Central memory CD8-positive, alpha-beta T cell (primary cell): Measurements from ENCODE around the gene TTC21A.

ENCODE experiments used
- ATAC-seq: fragments of 150-1000 bp; cut with Tn5 transposase; replicated peaks from 2 replicates; pipeline ENCODE4 v1.10.0; 2022; ENCODE audit warnings: mild to moderate bottlenecking, moderate FRiP score, moderate number of reproducible peaks; ENCODE audit not compliant: poor library complexity, severe bottlenecking; ENCODE audit errors: extremely low read depth
- DNase-seq, 2 donors: peaks; one replicate each; pipeline ENCODE4 v3.0.0; 2021; ENCODE audit warnings: low spot score in 2 of 2
- H3K27ac Mint-ChIP-seq: one replicate; pipeline ENCODE4 v1.8.0; 2022; ENCODE audit warnings: low read depth, mild to moderate bottlenecking, moderate library complexity, mixed read lengths
- H3K27me3 Mint-ChIP-seq: one replicate; pipeline ENCODE4 v1.8.0; 2022; ENCODE audit warnings: mixed read lengths
- H3K36me3 Mint-ChIP-seq: one replicate; pipeline ENCODE4 v1.8.0; 2022; ENCODE audit warnings: mild to moderate bottlenecking, moderate library complexity, mixed read lengths; ENCODE audit not compliant: insufficient read depth
- H3K4me1 Mint-ChIP-seq: one replicate; pipeline ENCODE4 v1.8.0; 2022; ENCODE audit warnings: mixed read lengths
- H3K4me3 Mint-ChIP-seq: one replicate; pipeline ENCODE4 v1.8.0; 2022; ENCODE audit warnings: mild to moderate bottlenecking, moderate library complexity, mixed read lengths
- H3K9me3 Mint-ChIP-seq: one replicate; pipeline ENCODE4 v1.8.0; 2022; ENCODE audit warnings: mixed read lengths

TTC21A gene

DNA sequence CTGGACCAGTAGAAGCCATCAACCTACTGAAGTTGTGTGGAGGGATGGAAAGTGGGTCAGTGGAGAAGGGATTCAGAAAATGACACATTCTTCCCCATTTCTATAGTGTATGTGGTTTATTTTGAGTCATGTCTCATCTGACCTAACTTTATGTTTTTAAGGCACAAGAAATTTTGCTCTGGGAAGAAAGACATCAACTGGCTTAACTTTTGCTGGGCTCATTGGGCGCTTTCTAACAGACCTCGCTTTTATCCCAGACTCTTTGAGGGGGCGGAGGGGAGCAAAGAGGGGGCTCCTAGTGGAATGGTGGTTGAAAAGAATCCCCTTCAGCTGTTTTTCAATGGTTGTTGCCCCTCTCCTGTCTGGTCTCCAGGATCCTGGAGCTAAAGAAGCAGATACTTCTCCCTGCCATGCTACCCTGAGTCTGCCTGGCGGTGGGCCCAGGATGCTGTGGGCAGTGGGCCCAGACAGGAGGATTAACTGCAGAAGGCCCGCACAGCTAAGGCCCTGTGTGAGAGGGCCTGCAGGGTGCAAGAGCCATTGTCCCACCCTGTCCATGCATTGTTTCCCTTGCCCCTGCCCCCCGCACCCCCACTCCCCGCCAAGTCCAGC is 31.4 kb downstream of the TTC21A start:
- no peak overlapping the region for H3K4me3 Mint-ChIP-seq
- no peak for ATAC-seq
- no peaks in the 10 kb centered on the region for H3K27me3 Mint-ChIP-seq
- no peaks in the 10 kb centered on the region for H3K9me3 Mint-ChIP-seq
- peak overlapping the region; percentile 49 for H3K27ac Mint-ChIP-seq
- H3K36me3 Mint-ChIP-seq = peaks cover 57% of the 10 kb centered on the region
- H3K4me1 Mint-ChIP-seq = peaks cover 10% of the 10 kb centered on the region
- no peak for DNase-seq

DNA sequence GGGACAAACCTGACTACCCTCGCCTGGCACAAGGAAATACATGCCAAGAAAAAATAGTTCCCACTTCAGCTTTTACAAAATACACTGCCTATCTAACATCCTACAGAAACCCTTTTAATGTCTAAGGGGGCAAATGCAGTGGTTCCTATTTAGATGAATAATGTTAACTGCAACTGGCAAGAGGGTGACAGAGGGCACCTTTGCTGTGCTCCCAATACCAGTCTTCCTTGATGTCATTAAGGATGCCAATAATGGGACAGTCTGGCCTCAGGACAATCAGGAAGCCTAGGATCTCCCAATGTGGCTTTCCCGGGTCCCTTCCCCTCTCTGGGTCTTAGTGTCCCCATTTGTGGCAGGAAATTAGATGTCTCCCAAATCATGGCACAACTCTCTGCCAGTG is 32.0 kb downstream of the TTC21A start:
- H3K4me3 Mint-ChIP-seq = no peak overlapping the region
- DNase-seq = no peak

DNA sequence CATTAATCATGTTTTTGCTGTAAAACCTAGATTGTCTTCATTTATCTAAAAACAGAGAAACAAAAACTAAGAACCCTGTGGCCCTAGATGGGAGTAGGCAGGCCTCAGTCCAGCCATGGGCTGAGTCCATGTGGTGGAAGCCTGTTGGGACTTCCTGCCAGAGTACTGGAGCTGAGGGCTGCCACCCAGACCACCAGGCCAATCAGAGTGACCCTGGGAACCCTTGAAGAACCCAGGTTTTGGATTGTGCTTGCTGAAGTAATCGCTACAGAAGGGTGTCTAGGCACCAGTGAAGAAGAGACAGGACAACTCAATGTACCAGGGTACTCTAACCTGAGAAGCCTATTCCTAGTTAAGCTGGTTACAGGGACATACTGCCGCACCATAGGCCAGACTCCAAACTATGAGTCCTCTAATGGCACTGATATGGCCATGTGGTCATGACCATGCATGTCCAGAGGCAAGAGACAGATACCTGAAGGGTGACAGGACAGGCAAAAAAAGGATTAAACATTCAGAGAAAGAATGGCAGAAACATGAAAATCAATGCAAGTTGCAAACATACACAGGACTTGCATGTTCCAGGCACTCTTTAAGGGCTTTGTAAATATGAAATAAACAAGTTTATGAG is 33.0 kb downstream of the TTC21A start:
- Mint-ChIP-seq H3K36me3 (peaks cover 64% of the 10 kb centered on the region), H3K27ac (no peak overlapping the region), H3K4me3 (no peak overlapping the region), H3K9me3 (no peaks in the 10 kb centered on the region), H3K27me3 (no peaks in the 10 kb centered on the region), H3K4me1 (peaks cover 16% of the 10 kb centered on the region)
- ATAC-seq = no peak
- no peak for DNase-seq

More for the DNA sequence above, 32.0 kb downstream of the TTC21A start:
- Mint-ChIP-seq H3K27me3 (no peaks in the 10 kb centered on the region), H3K27ac (peak overlapping the region; percentile 49), H3K9me3 (no peaks in the 10 kb centered on the region), H3K4me1 (peaks cover 11% of the 10 kb centered on the region), H3K36me3 (peaks cover 61% of the 10 kb centered on the region)
- no peak for ATAC-seq

GRCh38 chr3:39141171-39141995 is 33.9 kb downstream of the TTC21A start:
- DNase-seq (no peak), ATAC-seq (no peak)
- peaks cover 70% of the 10 kb centered on the region for H3K36me3 Mint-ChIP-seq

DNA sequence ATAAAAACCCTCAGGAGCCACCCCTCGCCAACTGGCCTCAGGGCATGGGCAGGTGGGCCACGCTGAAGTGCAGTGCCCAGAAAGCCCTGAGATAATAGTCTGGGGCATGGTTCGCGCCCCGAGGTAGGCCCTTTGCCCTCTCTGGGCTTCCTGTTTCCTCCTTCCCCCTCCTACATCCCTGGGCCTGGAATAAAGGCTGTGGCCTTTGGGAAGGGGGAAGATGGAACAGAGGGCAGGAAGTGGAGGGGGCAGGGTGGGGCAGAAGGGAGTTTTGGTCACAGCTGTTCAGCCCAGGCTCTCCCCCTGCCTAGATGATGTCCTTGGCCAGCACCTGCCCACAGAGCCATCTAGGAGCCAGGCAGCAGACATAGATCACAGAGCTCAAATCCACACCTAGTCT is 34.6 kb downstream of the TTC21A start:
- peaks cover 33% of the 10 kb centered on the region for H3K4me1 Mint-ChIP-seq
- peak overlapping the region; percentile 29 for H3K4me3 Mint-ChIP-seq
- ATAC-seq = no peak
- H3K9me3 Mint-ChIP-seq = no peaks in the 10 kb centered on the region
- H3K27ac Mint-ChIP-seq = peak overlapping the region; percentile 78
- peaks cover 74% of the 10 kb centered on the region for H3K36me3 Mint-ChIP-seq
- no peak for DNase-seq
- no peaks in the 10 kb centered on the region for H3K27me3 Mint-ChIP-seq

More at GRCh38 chr3:39141171-39141995, 33.9 kb downstream of the TTC21A start:
- no peaks in the 10 kb centered on the region for H3K27me3 Mint-ChIP-seq
- peak overlapping the region; percentile 67 for H3K27ac Mint-ChIP-seq
- no peaks in the 10 kb centered on the region for H3K9me3 Mint-ChIP-seq
- peaks cover 26% of the 10 kb centered on the region for H3K4me1 Mint-ChIP-seq
- H3K4me3 Mint-ChIP-seq = peak overlapping the region; percentile 29

DNA sequence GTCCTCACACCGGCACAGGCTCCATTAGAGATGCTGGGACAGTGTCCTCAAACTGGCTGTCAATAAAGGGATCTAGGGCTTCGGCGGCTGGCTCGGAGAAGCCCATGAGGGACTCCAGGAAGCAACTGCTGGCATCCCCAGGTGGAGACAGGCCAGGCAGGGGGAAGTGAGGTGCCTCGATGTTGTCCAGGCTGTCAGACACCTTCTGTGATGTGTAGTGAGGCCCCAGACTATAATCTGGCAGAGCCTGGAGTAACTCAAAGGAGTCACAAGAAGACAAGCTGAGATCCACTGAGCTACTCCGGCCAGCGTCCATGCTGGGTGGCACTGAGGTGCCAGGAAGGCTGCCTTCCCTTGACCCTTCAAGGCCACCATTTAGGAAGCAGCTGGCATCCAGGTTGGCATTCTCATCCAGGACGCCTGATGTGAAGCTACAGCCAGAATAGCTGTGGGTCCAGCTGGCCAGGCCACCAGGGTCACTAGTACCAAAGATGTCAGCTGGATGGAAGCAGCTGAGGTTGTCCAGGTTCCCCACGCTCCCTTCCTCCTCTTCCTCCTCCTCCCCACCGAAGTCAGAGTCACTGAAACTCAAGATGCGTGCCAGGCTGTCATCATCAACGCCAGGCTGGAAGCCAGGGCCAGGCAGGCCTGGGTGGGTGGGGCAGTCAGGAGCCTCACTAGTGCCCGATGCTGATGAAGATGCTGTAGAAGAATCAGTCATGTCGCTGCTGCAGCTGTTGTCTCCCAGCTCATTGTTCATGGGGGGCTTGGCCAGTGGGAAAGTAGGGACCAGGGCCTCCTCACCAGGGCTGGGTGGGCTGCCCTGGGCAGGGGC is 35.8 kb downstream of the TTC21A start:
- peaks cover 79% of the 10 kb centered on the region for H3K36me3 Mint-ChIP-seq
- ATAC-seq (no peak), DNase-seq (no peak)
- H3K9me3 Mint-ChIP-seq = no peaks in the 10 kb centered on the region
- H3K27ac Mint-ChIP-seq = peak overlapping the region; percentile 78
- H3K4me1 Mint-ChIP-seq = peaks cover 45% of the 10 kb centered on the region
- H3K27me3 Mint-ChIP-seq = no peaks in the 10 kb centered on the region
- peak overlapping the region; percentile 27 for H3K4me3 Mint-ChIP-seq

DNA sequence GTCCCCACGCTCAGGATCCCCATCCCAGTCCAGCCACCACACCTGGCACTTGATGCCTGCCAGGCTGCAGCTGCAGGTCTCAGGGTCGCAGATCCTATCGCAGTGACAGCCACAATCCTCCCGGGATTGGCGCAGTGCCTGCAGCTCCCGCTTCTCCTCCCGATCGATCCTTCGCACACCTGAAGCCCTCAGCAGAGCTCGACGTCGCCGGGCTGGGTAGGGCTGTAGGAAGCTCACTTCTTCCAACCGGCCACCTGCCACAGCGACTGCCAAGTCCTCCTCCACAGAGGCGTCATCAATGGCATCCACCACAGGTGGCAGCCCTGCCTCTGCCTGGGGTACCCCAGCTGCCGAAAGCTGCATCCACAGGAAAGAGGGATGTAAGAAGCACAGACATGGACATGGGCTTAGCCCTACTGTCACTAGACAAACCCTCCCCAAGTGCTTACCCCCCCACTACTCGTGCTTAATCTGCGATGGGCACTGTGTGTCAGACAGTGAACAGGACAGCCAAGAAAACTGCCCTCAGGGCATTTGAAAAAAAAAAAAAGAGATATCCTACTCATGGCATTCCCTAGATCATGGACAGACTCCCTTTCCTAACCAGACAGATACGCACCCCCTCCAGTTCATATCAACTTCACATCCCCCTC is 36.7 kb downstream of the TTC21A start:
- Mint-ChIP-seq H3K27me3 (no peaks in the 10 kb centered on the region), H3K4me1 (peaks cover 54% of the 10 kb centered on the region), H3K9me3 (no peaks in the 10 kb centered on the region), H3K36me3 (peaks cover 78% of the 10 kb centered on the region), H3K4me3 (peak overlapping the region; percentile 61), H3K27ac (peak overlapping the region; percentile 77)
- ATAC-seq (no peak), DNase-seq (no peak)

- DNase-seq (no peak), ATAC-seq (no peak)
- Mint-ChIP-seq H3K27me3 (no peaks in the 10 kb centered on the region), H3K4me1 (peaks cover 61% of the 10 kb centered on the region), H3K9me3 (no peaks in the 10 kb centered on the region), H3K4me3 (peak overlapping the region; percentile 61), H3K36me3 (peaks cover 74% of the 10 kb centered on the region), H3K27ac (peak overlapping the region; percentile 77)
Measured at GRCh38 chr3:39144748-39145380, 37.4 kb downstream of the TTC21A start.

DNA sequence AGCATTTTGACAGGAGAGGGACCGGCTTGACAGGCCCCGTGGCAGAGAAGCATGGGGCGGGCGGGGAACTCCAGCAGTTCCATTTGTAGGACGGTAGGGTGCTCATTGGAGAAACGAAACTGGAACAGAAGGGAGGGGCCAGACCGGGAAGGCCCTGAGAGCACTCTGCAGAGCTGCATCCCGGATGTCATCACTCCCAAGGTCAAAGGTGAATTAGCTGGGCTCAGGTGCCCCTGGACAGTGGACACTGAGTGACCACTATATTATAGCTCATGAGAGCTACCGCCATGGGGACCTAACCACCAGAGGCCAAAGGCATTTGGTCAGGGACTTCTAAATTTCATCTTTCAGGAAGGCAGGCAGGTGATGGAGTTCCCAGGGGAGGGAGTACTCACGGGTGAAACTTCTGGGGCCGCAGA is 38.6 kb downstream of the TTC21A start:
- peak overlapping the region; percentile 94 for H3K27ac Mint-ChIP-seq
- H3K36me3 Mint-ChIP-seq = peaks cover 70% of the 10 kb centered on the region
- no peak for ATAC-seq
- H3K4me1 Mint-ChIP-seq = peaks cover 73% of the 10 kb centered on the region
- DNase-seq = no peak
- peak overlapping the region; percentile 86 for H3K4me3 Mint-ChIP-seq
- H3K9me3 Mint-ChIP-seq = no peaks in the 10 kb centered on the region
- H3K27me3 Mint-ChIP-seq = no peaks in the 10 kb centered on the region

GRCh38 chr3:39146611-39147591 is 39.4 kb downstream of the TTC21A start:
- H3K4me1 Mint-ChIP-seq = peaks cover 76% of the 10 kb centered on the region
- ATAC-seq (peak; percentile 19), DNase-seq (no peak)
- H3K4me3 Mint-ChIP-seq = peak overlapping the region; percentile 86
- no peaks in the 10 kb centered on the region for H3K27me3 Mint-ChIP-seq
- no peaks in the 10 kb centered on the region for H3K9me3 Mint-ChIP-seq
- H3K36me3 Mint-ChIP-seq = peaks cover 65% of the 10 kb centered on the region
- peak overlapping the region; percentile 94 for H3K27ac Mint-ChIP-seq
